GM06990 (cell line): ENCODE measurements around the gene PRDX1.

ENCODE experiments used
- DNase-seq: peaks from one replicate; pipeline ENCODE4 v3.0.0-alpha.2; 2011; ENCODE audit not compliant: insufficient read length; ENCODE audit errors: extremely low read depth
- H3K27me3 ChIP-seq: replicated peaks from 2 replicates; pipeline ENCODE4 v1.6.0; 2011; ENCODE audit warnings: low read length; ENCODE audit not compliant: control insufficient read depth, insufficient read depth
- H3K36me3 ChIP-seq: 2 replicates; pipeline ENCODE4 v1.5.1; 2011; ENCODE audit warnings: low read length; ENCODE audit not compliant: control insufficient read depth, insufficient read depth
- H3K4me3 ChIP-seq: replicated peaks from 2 replicates; pipeline ENCODE4 v1.5.1; 2011; ENCODE audit warnings: low read depth, mild to moderate bottlenecking, control low read depth, low read length
- CTCF ChIP-seq: IDR thresholded peaks from 2 replicates; pipeline ENCODE4 v1.5.1; 2011; ENCODE audit warnings: low read length, control low read depth, mild to moderate bottlenecking, inconsistent platforms; ENCODE audit not compliant: insufficient read depth, poor library complexity, severe bottlenecking

The PRDX1 gene

GRCh38 chr1:45551684-45552083, 30.0 kb upstream of the PRDX1 start:
- DNase-seq = no peak
- peak overlapping the region; percentile 93 for H3K4me3 ChIP-seq
- H3K27me3 ChIP-seq = no peaks in the 10 kb centered on the region
- H3K36me3 ChIP-seq = peaks cover 8% of the 10 kb centered on the region
- TF ChIP-seq CTCF = no peak

GRCh38 chr1:45550401-45551351, 29.0 kb upstream of the PRDX1 start, which contains the start of gene AKR1A1:
AKR1A1 (plus strand) TSS chr1:45550826; CDS start chr1:45561795, 10,969 bp downstream.
- H3K27me3 ChIP-seq = no peaks in the 10 kb centered on the region
- H3K4me3 ChIP-seq = peak within 1 kb of the TSS; percentile 93
- TF ChIP-seq CTCF = no peak
- peak; percentile 96 for DNase-seq
- H3K36me3 ChIP-seq = peaks cover 5% of the 10 kb centered on the region

GRCh38 chr1:45545553-45546310, 24.0 kb upstream of the PRDX1 start:
- DNase-seq = peak; percentile 50
- H3K4me3 ChIP-seq = no peak overlapping the region; the same call in 1 of the 2 replicates
- no peaks in the 10 kb centered on the region for H3K27me3 ChIP-seq

GRCh38 chr1:45545019-45545493, 23.4 kb upstream of the PRDX1 start:
- H3K4me3 ChIP-seq = no peak overlapping the region; the same call in 1 of the 2 replicates
- no peaks in the 10 kb centered on the region for H3K36me3 ChIP-seq
- TF ChIP-seq CTCF = no peak
- DNase-seq = peak; percentile 57
- H3K27me3 ChIP-seq = no peaks in the 10 kb centered on the region

More at GRCh38 chr1:45545553-45546310, 24.0 kb upstream of the PRDX1 start:
- H3K36me3 ChIP-seq = no peaks in the 10 kb centered on the region
- no peak for TF ChIP-seq CTCF

- no peak overlapping the region for H3K4me3 ChIP-seq
- no peak for TF ChIP-seq CTCF
- no peak for DNase-seq
- no peaks in the 10 kb centered on the region for H3K36me3 ChIP-seq
- no peaks in the 10 kb centered on the region for H3K27me3 ChIP-seq
Observed at GRCh38 chr1:45544530-45544929, 22.8 kb upstream of the PRDX1 start.
